Upper lobe of left lung (tissue), 6 donors: ENCODE measurements around the gene PNLDC1. TPM values are rescaled to one million over a fixed set of nuclear protein-coding genes. Genes with fewer than 3 reads are reported as not detected.
"Not testable (repeated sequence)": the region's sequence is repeated elsewhere in the genome, so short reads cannot be mapped to it uniquely, and the experiment has no call there.

Source experiments
- ATAC-seq, 2 donors: fragments of 200-7000 bp; cut with Tn5 transposase; one replicate each; pipeline ENCODE4 v1.9.1; 2022; ENCODE audit warnings: mild to moderate bottlenecking in 2 of 2, moderate library complexity in 2 of 2; ENCODE audit not compliant: low FRiP score in 2 of 2
- DNase-seq, 2 donors: peaks; one replicate each; pipeline ENCODE4 v3.0.0-alpha.2; 2019 to 2020
- H3K27ac ChIP-seq, 4 donors: fragments of 200-600 bp; sonication (generic); one replicate each; pipeline ENCODE4 v1.5.1; 2016 to 2019
- H3K27me3 ChIP-seq, 4 donors: fragments of 200-600 bp; sonication (generic); one replicate each; pipeline ENCODE4 v1.5.1; 2017 to 2019
- H3K36me3 ChIP-seq, 4 donors: fragments of 200-600 bp; sonication (generic); one replicate each; pipeline ENCODE4 v1.5.1; 2016 to 2019
- H3K4me1 ChIP-seq, 4 donors: fragments of 200-600 bp; sonication (generic); one replicate each; pipeline ENCODE4 v1.5.1; 2018 to 2019
- H3K4me3 ChIP-seq, 4 donors: fragments of 200-600 bp; sonication (generic); one replicate each; pipeline ENCODE4 v1.5.1; 2017 to 2019; ENCODE audit warnings: mild to moderate bottlenecking in 2 of 4, moderate library complexity in 1 of 4
- H3K9me3 ChIP-seq, 4 donors: fragments of 200-600 bp; sonication (generic); one replicate each; pipeline ENCODE4 v1.5.1; 2018 to 2019
- EP300 ChIP-seq, 4 donors: sonication (generic); formaldehyde crosslinking; IDR thresholded peaks; one replicate each; pipeline ENCODE4 v1.5.1; 2017; ENCODE audit warnings: antibody characterized with exemption in 4 of 4, control low read depth in 2 of 4
- POLR2A ChIP-seq, 4 donors: fragments of 450-650 bp; IDR thresholded peaks; one replicate each; pipeline ENCODE4 v1.5.1; 2016 to 2017; ENCODE audit warnings: antibody characterized with exemption in 4 of 4, mild to moderate bottlenecking in 2 of 4
- POLR2AphosphoS5 ChIP-seq, 2 donors: sonication (generic); formaldehyde crosslinking; IDR thresholded peaks; one replicate each; pipeline ENCODE4 v1.5.1; 2017; ENCODE audit warnings: antibody characterized with exemption in 2 of 2
- WGBS, 2 donors: methylation state at CpG; one replicate each; pipeline ENCODE4 v1.1.5; 2017 to 2018; 5-methylcytosine and 5-hydroxymethylcytosine counted together
- small RNA-seq, 4 donors: library from RNA; depleted of rRNA; stranded (forward); fragments of <200 nt; gene quantifications; one replicate each; pipeline ENCODE3, GENCODE V24; 2016
- total RNA-seq, 6 donors: library from RNA; depleted of rRNA in 4 of 6; stranded (reverse); fragments of >200 nt in 4 of 6; gene quantifications; one replicate each; pipeline versions ENCODE4 v1.1.0 to v1.2.1, GENCODE V29; 2016 to 2021
- TF ChIP-seq, protein P1 (sequence below), 6 experiments: fragments of 450-650 bp in 4 of 6; fragments of 200-600 bp in 2 of 6; sonication (generic) in 2 of 6; IDR thresholded peaks; one replicate each; pipeline ENCODE4 v1.5.1; 2016 to 2019; ENCODE audit warnings: antibody characterized with exemption in 6 of 6
- donor health status: DM: no; HTN: no; CAD: no; lungs with moderate emphysema.
- donor health status: DM: no; HTN: yes; CAD: no; lungs with severe emphysema.

PNLDC1 gene
- total RNA-seq, 6 donors from 2014 or later = 0.37 to 1.0 TPM; not detected in 4

DNA sequence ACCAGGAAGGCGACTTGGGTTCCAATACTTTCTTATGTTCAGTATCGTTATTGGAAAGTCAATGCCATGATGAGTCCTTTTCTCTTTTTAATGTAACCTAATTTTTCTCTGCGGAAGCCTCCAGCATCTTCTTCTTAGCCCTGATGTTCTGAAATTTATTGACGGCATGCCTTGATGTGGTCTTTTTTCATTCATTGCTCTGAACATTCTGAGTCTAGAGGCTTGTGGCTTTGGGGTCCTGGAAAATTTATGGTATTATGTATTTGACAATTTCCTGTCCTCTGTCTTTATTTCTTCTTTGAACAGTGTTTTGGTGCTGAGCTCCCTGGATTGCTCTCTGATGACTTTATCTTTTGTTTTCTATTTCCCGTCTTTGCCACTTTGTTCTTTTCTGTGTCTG is 62.0 kb downstream of the PNLDC1 start:
- TF ChIP-seq, protein P1, sequence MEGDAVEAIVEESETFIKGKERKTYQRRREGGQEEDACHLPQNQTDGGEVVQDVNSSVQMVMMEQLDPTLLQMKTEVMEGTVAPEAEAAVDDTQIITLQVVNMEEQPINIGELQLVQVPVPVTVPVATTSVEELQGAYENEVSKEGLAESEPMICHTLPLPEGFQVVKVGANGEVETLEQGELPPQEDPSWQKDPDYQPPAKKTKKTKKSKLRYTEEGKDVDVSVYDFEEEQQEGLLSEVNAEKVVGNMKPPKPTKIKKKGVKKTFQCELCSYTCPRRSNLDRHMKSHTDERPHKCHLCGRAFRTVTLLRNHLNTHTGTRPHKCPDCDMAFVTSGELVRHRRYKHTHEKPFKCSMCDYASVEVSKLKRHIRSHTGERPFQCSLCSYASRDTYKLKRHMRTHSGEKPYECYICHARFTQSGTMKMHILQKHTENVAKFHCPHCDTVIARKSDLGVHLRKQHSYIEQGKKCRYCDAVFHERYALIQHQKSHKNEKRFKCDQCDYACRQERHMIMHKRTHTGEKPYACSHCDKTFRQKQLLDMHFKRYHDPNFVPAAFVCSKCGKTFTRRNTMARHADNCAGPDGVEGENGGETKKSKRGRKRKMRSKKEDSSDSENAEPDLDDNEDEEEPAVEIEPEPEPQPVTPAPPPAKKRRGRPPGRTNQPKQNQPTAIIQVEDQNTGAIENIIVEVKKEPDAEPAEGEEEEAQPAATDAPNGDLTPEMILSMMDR (IDR thresholded peaks at IDR 0.05) = no peak
- TF ChIP-seq POLR2A (IDR thresholded peaks at IDR 0.05) = no peak
- no peak for TF ChIP-seq POLR2AphosphoS5 (IDR thresholded peaks at IDR 0.05)
- TF ChIP-seq EP300 (IDR thresholded peaks at IDR 0.05) = no peak
- Histone ChIP-seq H3K36me3 (no peaks in the 10 kb centered on the region), H3K4me3 (no peak overlapping the region), H3K27me3 (no peaks in the 10 kb centered on the region), H3K9me3 (no peaks in the 10 kb centered on the region), H3K27ac (no peak overlapping the region), H3K4me1 (no peaks in the 10 kb centered on the region)
- 69 to 76% methylated on average over 5 of the region's 5 CpGs for WGBS, 2 donors
- DNase-seq = no peak
- no peak for ATAC-seq

DNA sequence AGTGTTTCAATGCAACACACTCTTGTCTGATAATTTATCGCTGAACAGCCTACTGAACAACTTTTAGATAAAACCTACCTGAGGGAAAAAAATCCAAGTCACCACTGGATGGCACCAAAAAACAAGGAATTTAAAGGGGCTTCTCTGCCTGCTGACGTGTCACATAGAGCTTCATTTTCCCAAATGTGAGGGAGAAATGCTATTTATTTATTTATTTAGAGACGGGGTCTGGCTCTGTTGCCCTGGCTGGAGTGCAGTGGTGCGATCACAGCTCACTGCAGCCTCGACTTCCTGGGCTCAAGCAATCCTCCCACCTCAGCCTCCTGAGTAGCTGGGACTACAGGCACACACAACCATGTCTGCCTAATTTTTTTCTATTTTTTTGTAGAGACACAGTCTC is 63.3 kb downstream of the PNLDC1 start:
- peak in 1 of 2 donors; percentile 82 for ATAC-seq
- TF ChIP-seq, protein P1 (IDR thresholded peaks at IDR 0.05) = peak in 5 of 6 experiments; percentile 11 to 67 (median 60)
- not testable (repeated sequence) for H3K27me3 ChIP-seq, H3K9me3 ChIP-seq, DNase-seq, H3K27ac ChIP-seq, H3K36me3 ChIP-seq, H3K4me3 ChIP-seq, H3K4me1 ChIP-seq
- 18 to 20% methylated on average over 5 of the region's 5 CpGs for WGBS, 2 donors

DNA sequence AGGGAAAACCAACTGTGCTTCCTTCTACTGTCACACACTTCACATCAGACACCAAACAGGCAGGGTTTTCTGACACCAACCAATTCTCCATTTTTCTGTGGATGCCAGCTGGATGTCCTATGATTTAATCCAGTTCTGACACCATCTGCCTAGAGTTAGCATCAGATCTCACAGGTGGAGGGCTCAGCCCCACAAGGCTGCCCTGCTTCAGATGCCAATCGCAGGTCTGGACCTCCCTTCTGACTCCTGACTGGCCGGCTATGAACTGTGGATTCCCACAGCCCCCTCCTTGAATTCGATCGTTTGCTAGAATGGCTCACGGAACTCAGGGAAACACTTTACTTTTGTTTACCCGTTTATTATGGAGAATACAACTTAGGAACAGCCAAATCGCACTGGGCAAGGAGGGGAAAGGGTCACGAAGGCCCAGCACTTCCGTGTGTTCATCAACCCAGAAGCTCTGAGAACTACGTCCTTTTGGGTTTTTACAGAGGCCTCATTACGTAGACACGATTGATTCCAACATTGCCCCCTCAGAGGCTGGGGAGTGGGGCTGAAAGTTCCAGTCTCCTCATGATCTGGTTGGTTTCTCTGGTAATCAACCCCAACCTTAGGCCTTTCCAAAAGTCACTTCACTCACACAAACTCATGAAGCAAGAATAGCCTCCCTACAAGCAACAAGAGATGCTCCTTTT is 65.3 kb downstream of the PNLDC1 start:
- H3K9me3 ChIP-seq = no peaks in the 10 kb centered on the region
- H3K36me3 ChIP-seq = no peaks in the 10 kb centered on the region
- no peak overlapping the region for H3K27ac ChIP-seq
- DNase-seq = no peak
- no peak for ATAC-seq
- no peaks in the 10 kb centered on the region for H3K27me3 ChIP-seq
- WGBS, 2 donors = 87 to 90% methylated on average over 12 of the region's 12 CpGs
- TF ChIP-seq, protein P1 (IDR thresholded peaks at IDR 0.05) = no peak
- no peak for TF ChIP-seq POLR2AphosphoS5 (IDR thresholded peaks at IDR 0.05)
- H3K4me1 ChIP-seq = no peaks in the 10 kb centered on the region
- H3K4me3 ChIP-seq = no peak overlapping the region

DNA sequence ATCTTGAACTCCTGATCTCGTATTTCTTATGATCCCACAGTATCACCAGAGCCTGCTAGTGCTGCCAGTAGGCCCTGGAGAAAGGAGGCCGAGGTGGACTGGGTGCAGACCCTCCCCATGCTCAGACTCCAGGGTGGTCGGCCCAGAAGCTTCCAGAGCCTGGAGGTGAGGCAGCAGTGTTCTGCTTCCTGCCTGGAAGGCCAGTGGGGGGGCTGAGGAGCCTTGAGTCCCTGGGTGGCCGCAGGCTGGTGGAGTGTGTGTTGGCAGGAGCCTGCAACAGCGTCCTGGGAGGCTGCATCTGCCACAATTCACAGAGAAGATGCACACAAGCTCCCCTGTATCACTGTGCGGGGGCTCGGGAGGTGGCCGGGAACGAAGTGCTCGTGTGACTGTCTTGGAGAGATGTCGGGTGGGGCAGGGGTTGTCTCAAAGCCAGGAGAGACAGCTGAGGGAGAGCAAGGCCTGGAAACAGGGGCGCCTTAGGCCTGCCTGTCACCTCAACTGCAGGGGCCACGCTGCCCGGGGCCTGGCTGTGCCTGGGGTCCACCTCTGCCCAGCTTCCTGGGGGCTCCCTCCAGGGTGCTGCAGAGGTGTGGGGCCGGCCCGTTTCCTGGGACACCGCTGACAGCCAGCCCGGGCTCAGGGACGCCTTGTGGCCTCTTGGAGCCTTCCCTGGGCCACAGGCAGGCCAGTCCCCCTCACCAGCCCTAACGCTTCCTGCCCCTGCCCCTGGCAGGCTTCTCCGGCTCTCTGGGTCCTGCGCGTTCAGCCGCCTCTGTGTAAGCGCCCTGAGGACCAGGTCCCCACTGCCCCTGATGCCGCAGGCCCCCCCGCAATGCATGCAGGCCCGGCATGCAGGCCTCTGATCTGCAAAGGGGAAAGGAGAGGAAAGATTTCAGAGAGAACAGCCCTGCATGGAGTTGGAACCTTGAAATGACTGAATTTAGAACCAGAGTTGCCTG is 66.5 kb downstream of the PNLDC1 start:
- DNase-seq = peak in 1 of 2 donors; percentile 75
- Histone ChIP-seq H3K36me3 (no peaks in the 10 kb centered on the region), H3K4me1 (no peaks in the 10 kb centered on the region), H3K4me3 (no peak overlapping the region), H3K9me3 (no peaks in the 10 kb centered on the region), H3K27ac (no peak overlapping the region), H3K27me3 (no peaks in the 10 kb centered on the region)
- TF ChIP-seq POLR2AphosphoS5 (IDR thresholded peaks at IDR 0.05) (no peak), POLR2A (IDR thresholded peaks at IDR 0.05) (no peak), EP300 (IDR thresholded peaks at IDR 0.05) (no peak)
- TF ChIP-seq, protein P1 (IDR thresholded peaks at IDR 0.05) = no peak
- ATAC-seq = peak; percentile 38 to 44
- WGBS, 2 donors = 91 to 94% methylated on average over 14 to 26 of the region's 28 CpGs

Small RNAs within 50 kb of the gene (small RNA-seq; reads per million reads assigned to genes)
- gene SNORA20 (4.3 to 40.4 (median 38.0) reads per million in 4 donors), gene SNORA29 (0 reads per million in 4 donors)

Other genes starting within 250 kb of the PNLDC1 start
- gene SOD2, start 107.0 kb upstream of the PNLDC1 start, total RNA-seq = 100 to 1,000 TPM; 116 to 478 (median 295) TPM
- 100 to 1,000 TPM in 2 of 6 donors, 10 to 100 TPM in 4; 67.0 to 123 (median 90.6) TPM for gene WTAP, start 72.8 kb upstream of the PNLDC1 start, total RNA-seq
- 10 to 100 TPM in 4 of 6 donors, 1 to 10 TPM in 2; 5.2 to 62.5 (median 30.5) TPM for gene ACAT2, start 38.2 kb upstream of the PNLDC1 start, total RNA-seq
- gene TCP1, start 10.7 kb upstream of the PNLDC1 start, total RNA-seq = 100 to 1,000 TPM in 3 of 6 donors, 10 to 100 TPM in 3; 43.0 to 128 (median 95.2) TPM
- 10 to 100 TPM; 18.9 to 61.5 (median 58.7) TPM for gene MRPL18, start 9.8 kb upstream of the PNLDC1 start, total RNA-seq
- gene MAS1, start 90.7 kb downstream of the PNLDC1 start, total RNA-seq = under 1 TPM in 1 of 6 donors, not detected in 5; 0.03 TPM
- gene IGF2R, start 168.8 kb downstream of the PNLDC1 start, total RNA-seq = 100 to 1,000 TPM; 103 to 150 (median 128) TPM